ENCODE measurements around the gene RPS6KB1. TPM values are rescaled to one million over a fixed set of nuclear protein-coding genes. Genes with fewer than 3 reads are reported as not detected.

The RPS6KB1 gene
- total RNA-seq, 2 donors from 2014 or later = 14.3 to 21.8 TPM

DNA sequence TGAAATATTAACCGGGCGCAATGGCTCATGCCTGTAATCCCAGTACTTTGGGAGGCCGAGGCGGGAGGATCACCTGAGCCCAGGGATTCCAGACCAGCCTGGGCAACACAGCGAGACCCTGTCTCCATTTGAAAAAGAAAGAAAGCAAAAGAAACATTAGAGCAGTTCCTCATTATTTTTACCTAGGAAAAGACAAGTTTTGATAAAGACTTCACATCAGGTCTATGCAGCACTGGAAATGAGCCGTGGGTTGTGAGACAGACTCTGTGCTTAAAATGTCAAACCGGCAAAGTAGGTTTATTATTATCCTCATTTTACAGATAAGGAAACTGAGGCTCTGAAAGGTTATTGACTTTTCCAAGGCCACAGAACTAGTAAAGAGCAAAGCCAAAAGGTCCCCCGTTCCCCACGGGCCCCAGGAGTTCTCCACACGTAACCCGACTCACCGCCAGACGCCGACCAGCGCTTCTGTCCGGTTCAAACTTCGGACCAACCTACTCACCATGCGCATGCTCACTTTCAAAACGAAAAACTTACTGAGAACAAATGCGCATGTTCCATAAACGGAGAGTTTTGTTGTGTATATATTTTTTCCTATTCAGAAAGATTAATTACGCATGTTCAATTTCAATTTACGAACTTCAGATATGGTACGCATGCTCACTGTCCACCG, 534 bp upstream of the RPS6KB1 start:
- Histone ChIP-seq H3K27me3 (no peaks in the 10 kb centered on the region), H3K36me3 (peaks cover 10% of the 10 kb centered on the region), H3K9me3 (no peaks in the 10 kb centered on the region), H3K4me3 (peak overlapping the region; percentile 87 to 100), H3K4me1 (peaks cover 0 to 20% of the 10 kb centered on the region in 2 donors), H3K27ac (peak overlapping the region; percentile 87 to 96)
- no peak for DNase-seq (ENCODE audit: low spot score)
- TF ChIP-seq CTCF (IDR thresholded peaks at IDR 0.05) = no peak

GRCh38 chr17:59893676-59894100, 767 bp downstream of the RPS6KB1 start:
- no peak for DNase-seq (ENCODE audit: low spot score)
- no peaks in the 10 kb centered on the region for H3K9me3 ChIP-seq
- peaks cover 4% of the 10 kb centered on the region for H3K36me3 ChIP-seq
- peak overlapping the region; percentile 87 to 100 for H3K4me3 ChIP-seq
- peaks cover 0 to 24% of the 10 kb centered on the region in 2 donors for H3K4me1 ChIP-seq
- H3K27ac ChIP-seq = peak overlapping the region; percentile 87 to 96
- H3K27me3 ChIP-seq = no peaks in the 10 kb centered on the region
- no peak for TF ChIP-seq CTCF (IDR thresholded peaks at IDR 0.05)

- no peak for TF ChIP-seq CTCF (IDR thresholded peaks at IDR 0.05)
- no peaks in the 10 kb centered on the region for H3K9me3 ChIP-seq
- DNase-seq (ENCODE audit: low spot score) = no peak
- H3K36me3 ChIP-seq = no peaks in the 10 kb centered on the region
- H3K27ac ChIP-seq = no peak overlapping the region
- peaks cover 0 to 25% of the 10 kb centered on the region in 2 donors for H3K4me1 ChIP-seq
- no peaks in the 10 kb centered on the region for H3K27me3 ChIP-seq
- H3K4me3 ChIP-seq = no peak overlapping the region
Measured at GRCh38 chr17:59897090-59897489, 4.2 kb downstream of the RPS6KB1 start.

- TF ChIP-seq CTCF (IDR thresholded peaks at IDR 0.05) = peak in 1 of 2 donors; percentile 33
- H3K4me3 ChIP-seq = no peak overlapping the region
- peaks cover 0 to 19% of the 10 kb centered on the region in 2 donors for H3K4me1 ChIP-seq
- no peaks in the 10 kb centered on the region for H3K27me3 ChIP-seq
- no peaks in the 10 kb centered on the region for H3K9me3 ChIP-seq
- no peak for DNase-seq (ENCODE audit: low spot score)
- H3K27ac ChIP-seq = no peak overlapping the region
- H3K36me3 ChIP-seq = no peaks in the 10 kb centered on the region
Measured at GRCh38 chr17:59899099-59899498, 6.2 kb downstream of the RPS6KB1 start.

- no peak overlapping the region for H3K4me3 ChIP-seq
- DNase-seq (ENCODE audit: low spot score) = no peak
- TF ChIP-seq CTCF (IDR thresholded peaks at IDR 0.05) = no peak
Measured at GRCh38 chr17:59901604-59902003, 8.7 kb downstream of the RPS6KB1 start.

GRCh38 chr17:59903455-59903854, 10.5 kb downstream of the RPS6KB1 start:
- no peak for TF ChIP-seq CTCF (IDR thresholded peaks at IDR 0.05)
- H3K36me3 ChIP-seq = no peaks in the 10 kb centered on the region
- H3K4me3 ChIP-seq = no peak overlapping the region
- no peak for DNase-seq (ENCODE audit: low spot score)
- no peaks in the 10 kb centered on the region for H3K9me3 ChIP-seq
- H3K4me1 ChIP-seq = peaks cover 0 to 11% of the 10 kb centered on the region in 2 donors
- H3K27ac ChIP-seq = no peak overlapping the region
- H3K27me3 ChIP-seq = no peaks in the 10 kb centered on the region

More at GRCh38 chr17:59901604-59902003, 8.7 kb downstream of the RPS6KB1 start:
- H3K27me3 ChIP-seq = no peaks in the 10 kb centered on the region
- H3K9me3 ChIP-seq = no peaks in the 10 kb centered on the region
- H3K27ac ChIP-seq = no peak overlapping the region
- H3K36me3 ChIP-seq = no peaks in the 10 kb centered on the region
- peaks cover 0 to 13% of the 10 kb centered on the region in 2 donors for H3K4me1 ChIP-seq
